SU-DHL-6 (cell line): ENCODE results near the gene HMCN2.

Source experiments
- H2AFZ ChIP-seq: fragments of 200-600 bp; sonication (generic); 2 replicates; pipeline ENCODE4 v1.6.1; 2014; ENCODE audit warnings: low read depth, mild to moderate bottlenecking, moderate library complexity, mixed read lengths, antibody characterized with exemption, low read length; ENCODE audit not compliant: severe bottlenecking
- H3F3A ChIP-seq: fragments of 200-600 bp; shearing (Covaris generic); 2 replicates; pipeline ENCODE4 v1.6.0; 2016; ENCODE audit warnings: antibody characterized with exemption, mild to moderate bottlenecking; ENCODE audit not compliant: insufficient read depth
- H3K27ac ChIP-seq: fragments of 200-600 bp; sonication (generic); 2 replicates; pipeline ENCODE4 v1.5.1; 2016; ENCODE audit warnings: low read depth, mild to moderate bottlenecking, low read length, moderate library complexity, mixed read lengths
- H3K27me3 ChIP-seq: fragments of 200-600 bp; sonication (generic), shearing (Covaris generic); 2 replicates; pipeline ENCODE4 v1.6.0; 2014; ENCODE audit warnings: mild to moderate bottlenecking, low read length
- H3K36me3 ChIP-seq: fragments of 200-600 bp; sonication (generic); 2 replicates; pipeline ENCODE4 v1.6.1; 2014; ENCODE audit warnings: mild to moderate bottlenecking, low read length, mixed read lengths
- H3K4me2 ChIP-seq: fragments of 300-600, 200-600 bp; shearing (Covaris generic), sonication (generic); 2 replicates; pipeline ENCODE4 v1.6.0; 2014; ENCODE audit warnings: low read length, low read depth, mild to moderate bottlenecking; ENCODE audit not compliant: poor library complexity, severe bottlenecking
- H3K4me3 ChIP-seq: fragments of 200-600 bp; sonication (generic); 2 replicates; pipeline ENCODE4 v1.5.1; 2014; ENCODE audit warnings: antibody characterized with exemption, low read length, mild to moderate bottlenecking, mixed read lengths; ENCODE audit not compliant: insufficient read depth, poor library complexity, severe bottlenecking
- H3K79me2 ChIP-seq: fragments of 200-600 bp; sonication (generic); 2 replicates; pipeline ENCODE4 v1.6.1; 2014; ENCODE audit warnings: mild to moderate bottlenecking, low read length, moderate library complexity; ENCODE audit not compliant: insufficient read depth
- H3K9ac ChIP-seq: fragments of 200-600 bp; sonication (generic); 2 replicates; pipeline ENCODE4 v1.7.0; 2014; ENCODE audit warnings: mild to moderate bottlenecking, low read length
- H3K9me2 ChIP-seq: fragments of 200-600 bp; sonication (generic); replicated peaks from 2 replicates; pipeline ENCODE4 v1.6.1; 2014; ENCODE audit warnings: low read length; ENCODE audit not compliant: insufficient read depth
- H3K9me3 ChIP-seq: fragments of 200-600 bp; sonication (generic); 2 replicates; pipeline ENCODE4 v1.6.1; 2014; ENCODE audit warnings: low read length, mixed read lengths; ENCODE audit not compliant: insufficient read depth
- H4K20me1 ChIP-seq: fragments of 200-600 bp; sonication (generic); 2 replicates; pipeline ENCODE4 v1.6.1; 2014; ENCODE audit warnings: low read depth, mild to moderate bottlenecking, antibody characterized with exemption, low read length, moderate library complexity, mixed read lengths
- CTCF ChIP-seq: fragments of 200-600 bp; sonication (generic); IDR thresholded peaks from one replicate; pipeline ENCODE4 v1.5.1; 2017; ENCODE audit warnings: antibody characterized with exemption, mild to moderate bottlenecking, low read length, moderate library complexity; ENCODE audit not compliant: insufficient read depth, poor library complexity, severe bottlenecking
- EZH2phosphoT487 ChIP-seq: fragments of 200-600 bp; sonication (generic), shearing (Covaris generic); conservative IDR thresholded peaks from 2 replicates; pipeline ENCODE4 v1.6.1; 2018; ENCODE audit warnings: mild to moderate bottlenecking, antibody characterized with exemption, low read length, moderate library complexity, mixed read lengths

HMCN2 gene

GRCh38 chr9:130316430-130316829, 50.9 kb downstream of the HMCN2 start:
- Histone ChIP-seq H3F3A (no peaks in the 10 kb centered on the region), H2AFZ (no peak overlapping the region), H3K27me3 (no peaks in the 10 kb centered on the region), H3K4me3 (no peak overlapping the region), H4K20me1 (no peaks in the 10 kb centered on the region), H3K27ac (no peak overlapping the region), H3K4me2 (no peak overlapping the region), H3K36me3 (no peaks in the 10 kb centered on the region), H3K9ac (no peak overlapping the region), H3K9me2 (no peaks in the 10 kb centered on the region), H3K79me2 (no peaks in the 10 kb centered on the region), H3K9me3 (no peaks in the 10 kb centered on the region)
- TF ChIP-seq EZH2phosphoT487 (no peak), CTCF (no peak)

- no peaks in the 10 kb centered on the region for H3K27me3 ChIP-seq
Measured at GRCh38 chr9:130319300-130319699, 53.7 kb downstream of the HMCN2 start.

GRCh38 chr9:130319944-130320712, 54.6 kb downstream of the HMCN2 start:
- no peaks in the 10 kb centered on the region for H3K9me3 ChIP-seq
- no peaks in the 10 kb centered on the region for H4K20me1 ChIP-seq
- H3K9me2 ChIP-seq: no peaks in the 10 kb centered on the region
- no peak overlapping the region for H2AFZ ChIP-seq
- no peaks in the 10 kb centered on the region for H3F3A ChIP-seq
- H3K4me2 ChIP-seq: no peak overlapping the region
- no peak for TF ChIP-seq CTCF
- no peaks in the 10 kb centered on the region for H3K27me3 ChIP-seq
- no peak overlapping the region for H3K27ac ChIP-seq
- no peak overlapping the region for H3K9ac ChIP-seq
- no peak overlapping the region for H3K4me3 ChIP-seq
- H3K79me2 ChIP-seq: no peaks in the 10 kb centered on the region
- no peaks in the 10 kb centered on the region for H3K36me3 ChIP-seq

More at GRCh38 chr9:130319300-130319699, 53.7 kb downstream of the HMCN2 start:
- Histone ChIP-seq H2AFZ (no peak overlapping the region), H3K79me2 (no peaks in the 10 kb centered on the region), H3F3A (no peaks in the 10 kb centered on the region), H3K9me2 (no peaks in the 10 kb centered on the region), H3K9me3 (no peaks in the 10 kb centered on the region), H3K27ac (no peak overlapping the region), H3K36me3 (no peaks in the 10 kb centered on the region), H3K9ac (no peak overlapping the region), H3K4me3 (no peak overlapping the region), H4K20me1 (no peaks in the 10 kb centered on the region), H3K4me2 (no peak overlapping the region)
- TF ChIP-seq CTCF (no peak), EZH2phosphoT487 (no peak)
